GM12878 (cell line): Measurements from ENCODE around the gene CBLN3. TPM values are rescaled to one million over a fixed set of nuclear protein-coding genes. Genes with fewer than 3 reads are reported as not detected.

Source experiments
- ATAC-seq: fragments of 200-7000 bp; cut with Tn5 transposase; 3 replicates; pipeline ENCODE4 v1.9.1; 2020; ENCODE audit warnings: mild to moderate bottlenecking, moderate library complexity
- BruUV-seq: library from RNA; stranded (reverse); fragments of 400-500 nt; replicated peaks from 2 replicates; lab custom pipeline; 2021; lab: Mats Ljungman, UMichigan
- CTCF ChIA-PET: fragments of 300-600 bp; sonication (Branson Sonifier 250); formaldehyde crosslinking; extraction: SDS; loops from one replicate; lab custom pipeline; 2021; ENCODE audit warnings: inconsistent platforms; lab: Yijun Ruan, JAX
- POLR2A ChIA-PET: fragments of 350-600 bp; formaldehyde crosslinking; extraction: SDS; loops from one replicate; lab custom pipeline; 2021; ENCODE audit warnings: inconsistent platforms; lab: Charles Lee
- RAD21 ChIA-PET: fragments of 300-600 bp; sonication (Branson Sonifier 250); formaldehyde crosslinking; loops from one replicate; lab custom pipeline; 2023; ENCODE audit warnings: antibody characterized with exemption; ENCODE audit not compliant: unreplicated experiment; lab: Charles Lee
- SMC1A ChIA-PET: fragments of 300-600 bp; sonication (Branson Sonifier 250); formaldehyde crosslinking; loops from one replicate; lab custom pipeline; 2023; ENCODE audit not compliant: unreplicated experiment, uncharacterized antibody; lab: Charles Lee
- DNase-seq: peaks from one replicate; pipeline ENCODE4 v3.0.0-alpha.2; 2011; ENCODE audit warnings: low read depth, low spot score
- FAIRE-seq: peaks from 3 replicates; lab custom pipeline; 2011; peaks lifted over from hg19 to GRCh38; lab: Jason Lieb, UNC
- H2AFZ ChIP-seq: 2 replicates; pipeline ENCODE4 v1.6.0; 2011; ENCODE audit warnings: low read depth, low read length, control low read depth; ENCODE audit not compliant: control insufficient read depth
- H3K27ac ChIP-seq: 2 replicates; pipeline ENCODE4 v1.5.1; 2011; ENCODE audit warnings: control low read depth; ENCODE audit not compliant: control insufficient read depth, insufficient read depth
- H3K27me3 ChIP-seq, 2 experiments: replicated peaks in 1 of 2; 2 replicates each; pipeline versions ENCODE4 v1.6.0 to v1.6.1; 2011; ENCODE audit warnings: low read length in 1 of 2; ENCODE audit not compliant: control insufficient read depth in 2 of 2, insufficient read depth in 2 of 2
- H3K36me3 ChIP-seq, 2 experiments: 2 replicates each; pipeline ENCODE4 v1.5.1; 2011; ENCODE audit warnings: low read length in 1 of 2; ENCODE audit not compliant: control insufficient read depth in 2 of 2, insufficient read depth in 2 of 2
- H3K4me1 ChIP-seq: 2 replicates; pipeline ENCODE4 v1.6.1; 2011; ENCODE audit warnings: mild to moderate bottlenecking, low read length, moderate library complexity, mixed read lengths; ENCODE audit not compliant: control insufficient read depth, insufficient read depth
- H3K4me2 ChIP-seq: 2 replicates; pipeline ENCODE4 v1.6.0; 2011; ENCODE audit warnings: control low read depth; ENCODE audit not compliant: control insufficient read depth, insufficient read depth
- H3K4me3 ChIP-seq: fragments of 200-600 bp; sonication (generic); 2 replicates; pipeline ENCODE4 v1.5.1; 2016
- H3K79me2 ChIP-seq: 2 replicates; pipeline ENCODE4 v1.6.0; 2011; ENCODE audit warnings: low read length; ENCODE audit not compliant: control insufficient read depth, insufficient read depth
- H3K9ac ChIP-seq: 2 replicates; pipeline ENCODE4 v1.8.0; 2011; ENCODE audit warnings: low read length, control low read depth, mixed read lengths; ENCODE audit not compliant: control insufficient read depth, insufficient read depth
- H3K9me3 ChIP-seq: replicated peaks from 3 replicates; pipeline ENCODE4 v1.5.1; 2011; ENCODE audit warnings: mild to moderate bottlenecking, low read length; ENCODE audit not compliant: control insufficient read depth, insufficient read depth
- H4K20me1 ChIP-seq: 2 replicates; pipeline ENCODE4 v1.6.0; 2011; ENCODE audit not compliant: control insufficient read depth, insufficient read depth
- FOXM1 ChIP-seq: IDR thresholded peaks from 2 replicates; pipeline ENCODE4 v1.6.1; 2012; ENCODE audit warnings: low read depth, mild to moderate bottlenecking, inconsistent platforms, low read length, moderate library complexity
- NR2C1 ChIP-seq: fragments of 450-650 bp; IDR thresholded peaks from 2 replicates; pipeline ENCODE4 v1.6.1; 2017; ENCODE audit warnings: antibody characterized with exemption, mild to moderate bottlenecking, moderate library complexity
- NR2C2 ChIP-seq: IDR thresholded peaks from 2 replicates; pipeline ENCODE4 v1.6.1; 2011; ENCODE audit warnings: borderline replicate concordance, low read depth; ENCODE audit not compliant: control insufficient read depth, insufficient read length
- SREBF2 ChIP-seq: IDR thresholded peaks from 2 replicates; pipeline ENCODE4 v1.6.1; 2012; ENCODE audit warnings: mild to moderate bottlenecking, low read length
- WGBS: methylation state at CpG from one replicate; pipeline ENCODE4 v1.1.6; 2016; ENCODE audit warnings: low lambda C conversion rate; ENCODE audit not compliant: insufficient replicate concordance, insufficient coverage; ENCODE audit errors: missing lambda C conversion rate; 5-methylcytosine and 5-hydroxymethylcytosine counted together
- in situ Hi-C: fragments of 300-500 bp; cut with MboI; formaldehyde crosslinking; loops from 9 replicates; pipeline ENCODE4 v1.14.3; 2018; ENCODE audit warnings: mixed read lengths
- intact Hi-C: fragments of 100-400 bp; cut with micrococcal nuclease; formaldehyde crosslinking; loops from one replicate; pipeline ENCODE4 v1.14.2; 2022; ENCODE audit not compliant: unreplicated experiment
- polyA plus RNA-seq, 11 experiments: library from polyadenylated mRNA; depleted of rRNA in 4 of 11; unstranded in 6 of 11; stranded (reverse) in 5 of 11; fragments of >200 nt; fragmentation: Nextera tagmentation in 4 of 11; fragmentation: Illumina TruSeq in 1 of 11; extraction: Ambion mirVana in 4 of 11; extraction: Trizol in 1 of 11; gene quantifications; 1 replicate in 1 of 11; 2 replicates in 10 of 11; pipeline versions ENCODE4 v1.2.1 to v1.2.3, GENCODE V29; 2011 to 2016; ENCODE audit warnings: inconsistent platforms in 2 of 11, missing spikeins in 2 of 11, low read depth in 1 of 11
- total RNA-seq, 4 experiments: library from RNA; depleted of rRNA in 3 of 4; stranded (reverse); fragments of >200 nt in 3 of 4; fragmentation: Illumina TruSeq in 1 of 4; extraction: Trizol in 1 of 4; gene quantifications; 2 replicates each; pipeline versions ENCODE4 v1.2.1 to v1.2.3, GENCODE V29; 2013 to 2021
- TF ChIP-seq, protein P1 (sequence below): IDR thresholded peaks from 2 replicates; pipeline ENCODE4 v1.6.1; 2011; ENCODE audit warnings: low read depth, low read length, improper control_type of control experiment, borderline replicate concordance
- TF ChIP-seq, protein P2 (sequence below): fragments of 450-650 bp; IDR thresholded peaks from 2 replicates; pipeline ENCODE4 v1.6.1; 2018; ENCODE audit warnings: borderline replicate concordance, mild to moderate bottlenecking; ENCODE audit not compliant: partially characterized antibody
- TF ChIP-seq, protein P3 (sequence below): IDR thresholded peaks from 2 replicates; pipeline ENCODE4 v1.6.1; 2011; ENCODE audit warnings: mild to moderate bottlenecking, low read depth, low read length, moderate library complexity; ENCODE audit not compliant: insufficient replicate concordance
- TF ChIP-seq, protein P4 (sequence below): fragments of 450-650 bp; IDR thresholded peaks from 2 replicates; pipeline ENCODE4 v1.6.1; 2017; ENCODE audit warnings: mild to moderate bottlenecking, moderate library complexity

Gene CBLN3
- total and polyA plus RNA-seq, 10 of the 15 experiments (the other 5 are each of a cell fraction or from before 2014, with no cell fraction given) = 0.16 to 4.9 (median 1.3) TPM

DNA sequence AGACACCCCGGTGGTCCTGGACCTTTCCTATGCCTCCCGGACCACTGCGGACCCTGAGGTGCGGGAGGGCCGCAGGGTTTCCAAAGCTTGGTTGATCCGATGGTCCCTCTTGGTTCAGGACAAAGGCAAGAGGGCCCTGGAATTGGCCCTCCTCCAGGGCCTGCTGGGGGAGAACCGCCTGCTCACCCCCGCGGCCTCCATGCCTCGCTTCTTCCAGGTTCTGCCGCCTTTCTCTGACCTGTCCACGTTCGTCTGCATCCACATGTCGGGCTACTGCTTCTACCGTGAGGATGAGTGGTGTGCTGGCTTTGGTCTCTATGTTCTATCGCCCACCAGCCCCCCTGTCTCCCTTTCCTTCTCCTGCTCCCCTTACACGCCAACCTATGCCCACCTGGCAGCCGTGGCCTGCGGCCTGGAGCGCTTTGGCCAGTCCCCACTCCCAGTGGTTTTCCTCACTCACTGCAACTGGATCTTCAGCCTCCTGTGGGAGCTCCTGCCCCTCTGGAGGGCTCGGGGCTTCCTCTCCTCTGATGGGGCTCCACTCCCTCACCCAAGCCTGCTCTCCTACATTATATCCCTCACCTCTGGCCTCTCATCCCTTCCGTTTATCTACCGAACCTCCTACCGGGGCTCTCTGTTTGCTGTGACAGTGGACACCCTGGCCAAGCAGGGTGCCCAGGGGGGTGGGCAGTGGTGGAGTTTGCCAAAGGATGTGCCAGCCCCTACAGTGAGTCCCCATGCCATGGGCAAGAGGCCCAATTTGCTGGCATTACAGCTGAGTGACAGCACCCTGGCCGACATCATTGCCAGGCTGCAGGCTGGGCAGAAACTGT lies 13.8 kb downstream of the CBLN3 start (continued):
- TF ChIP-seq, protein P1, sequence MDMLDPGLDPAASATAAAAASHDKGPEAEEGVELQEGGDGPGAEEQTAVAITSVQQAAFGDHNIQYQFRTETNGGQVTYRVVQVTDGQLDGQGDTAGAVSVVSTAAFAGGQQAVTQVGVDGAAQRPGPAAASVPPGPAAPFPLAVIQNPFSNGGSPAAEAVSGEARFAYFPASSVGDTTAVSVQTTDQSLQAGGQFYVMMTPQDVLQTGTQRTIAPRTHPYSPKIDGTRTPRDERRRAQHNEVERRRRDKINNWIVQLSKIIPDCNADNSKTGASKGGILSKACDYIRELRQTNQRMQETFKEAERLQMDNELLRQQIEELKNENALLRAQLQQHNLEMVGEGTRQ = no peak
- no peak for TF ChIP-seq FOXM1
- TF ChIP-seq, protein P2, sequence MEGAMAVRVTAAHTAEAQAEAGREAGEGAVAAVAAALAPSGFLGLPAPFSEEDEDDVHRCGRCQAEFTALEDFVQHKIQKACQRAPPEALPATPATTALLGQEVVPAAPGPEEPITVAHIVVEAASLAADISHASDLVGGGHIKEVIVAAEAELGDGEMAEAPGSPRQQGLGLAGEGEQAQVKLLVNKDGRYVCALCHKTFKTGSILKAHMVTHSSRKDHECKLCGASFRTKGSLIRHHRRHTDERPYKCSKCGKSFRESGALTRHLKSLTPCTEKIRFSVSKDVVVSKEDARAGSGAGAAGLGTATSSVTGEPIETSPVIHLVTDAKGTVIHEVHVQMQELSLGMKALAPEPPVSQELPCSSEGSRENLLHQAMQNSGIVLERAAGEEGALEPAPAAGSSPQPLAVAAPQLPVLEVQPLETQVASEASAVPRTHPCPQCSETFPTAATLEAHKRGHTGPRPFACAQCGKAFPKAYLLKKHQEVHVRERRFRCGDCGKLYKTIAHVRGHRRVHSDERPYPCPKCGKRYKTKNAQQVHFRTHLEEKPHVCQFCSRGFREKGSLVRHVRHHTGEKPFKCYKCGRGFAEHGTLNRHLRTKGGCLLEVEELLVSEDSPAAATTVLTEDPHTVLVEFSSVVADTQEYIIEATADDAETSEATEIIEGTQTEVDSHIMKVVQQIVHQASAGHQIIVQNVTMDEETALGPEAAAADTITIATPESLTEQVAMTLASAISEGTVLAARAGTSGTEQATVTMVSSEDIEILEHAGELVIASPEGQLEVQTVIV = no peak

DNA sequence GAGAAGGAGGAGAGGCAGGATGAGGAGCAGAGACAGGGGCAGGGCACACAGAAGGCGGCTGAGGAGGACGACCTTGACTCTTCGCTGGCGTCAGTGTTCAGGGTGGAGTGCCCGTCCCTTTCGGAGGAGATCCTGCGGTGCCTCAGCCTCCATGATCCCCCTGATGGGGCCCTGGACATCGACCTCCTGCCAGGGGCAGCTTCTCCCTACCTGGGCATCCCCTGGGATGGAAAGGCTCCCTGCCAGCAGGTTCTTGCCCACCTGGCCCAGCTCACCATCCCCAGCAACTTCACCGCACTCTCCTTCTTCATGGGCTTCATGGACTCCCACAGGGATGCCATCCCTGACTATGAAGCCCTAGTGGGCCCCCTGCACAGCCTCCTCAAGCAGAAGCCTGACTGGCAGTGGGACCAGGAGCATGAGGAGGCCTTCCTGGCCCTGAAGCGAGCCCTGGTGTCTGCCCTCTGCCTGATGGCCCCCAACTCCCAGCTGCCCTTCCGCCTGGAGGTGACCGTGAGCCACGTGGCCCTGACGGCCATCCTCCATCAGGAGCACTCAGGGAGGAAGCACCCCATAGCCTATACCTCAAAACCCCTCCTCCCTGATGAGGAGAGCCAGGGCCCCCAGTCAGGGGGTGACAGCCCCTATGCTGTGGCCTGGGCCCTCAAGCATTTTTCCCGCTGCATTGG lies 14.6 kb downstream of the CBLN3 start:
- Histone ChIP-seq H3K4me2 (no peak overlapping the region), H3K27me3 (peaks cover 0 to 5% of the 10 kb centered on the region in 2 experiments; a peak in 3 of 4 replicates), H3K36me3 (no peaks in the 10 kb centered on the region), H3K79me2 (no peaks in the 10 kb centered on the region), H3K4me3 (no peak overlapping the region), H4K20me1 (no peaks in the 10 kb centered on the region), H3K27ac (no peak overlapping the region), H3K9ac (no peak overlapping the region), H2AFZ (no peak overlapping the region), H3K4me1 (no peaks in the 10 kb centered on the region), H3K9me3 (no peaks in the 10 kb centered on the region)
- CTCF ChIA-PET = interaction anchor here (1.1 to 3.5 kb wide), 2 partner anchors 17 to 53 kb away, joined by 3 to 18 read pairs; no protein-coding TSS in a partner anchor
- intact Hi-C loops (loop anchor here (5.0 kb wide), 1 partner anchor 48 kb away; the partner anchor contains the start of gene NFATC4), in situ Hi-C loops (no loop called here)
- RAD21 ChIA-PET = no interaction called here
- SMC1A ChIA-PET = interaction anchor here (2.2 kb wide), 1 partner anchor 16 kb away, joined by 14 read pairs; no protein-coding TSS in a partner anchor
- DNase-seq = no peak
- BruUV-seq = no TSS peak
- no peak for FAIRE-seq
- POLR2A ChIA-PET = interaction anchor here (0.5 kb wide), 1 partner anchor 430 kb away, joined by 3 read pairs; no protein-coding TSS in a partner anchor
- no peak for ATAC-seq
- WGBS = 39% methylated on average over 12 of the region's 15 CpGs
- TF ChIP-seq, protein P3, sequence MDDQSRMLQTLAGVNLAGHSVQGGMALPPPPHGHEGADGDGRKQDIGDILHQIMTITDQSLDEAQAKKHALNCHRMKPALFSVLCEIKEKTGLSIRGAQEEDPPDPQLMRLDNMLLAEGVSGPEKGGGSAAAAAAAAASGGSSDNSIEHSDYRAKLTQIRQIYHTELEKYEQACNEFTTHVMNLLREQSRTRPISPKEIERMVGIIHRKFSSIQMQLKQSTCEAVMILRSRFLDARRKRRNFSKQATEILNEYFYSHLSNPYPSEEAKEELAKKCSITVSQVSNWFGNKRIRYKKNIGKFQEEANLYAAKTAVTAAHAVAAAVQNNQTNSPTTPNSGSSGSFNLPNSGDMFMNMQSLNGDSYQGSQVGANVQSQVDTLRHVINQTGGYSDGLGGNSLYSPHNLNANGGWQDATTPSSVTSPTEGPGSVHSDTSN = no peak
- TF ChIP-seq NR2C1 (no peak), SREBF2 (no peak), NR2C2 (no peak)
- TF ChIP-seq, protein P4, sequence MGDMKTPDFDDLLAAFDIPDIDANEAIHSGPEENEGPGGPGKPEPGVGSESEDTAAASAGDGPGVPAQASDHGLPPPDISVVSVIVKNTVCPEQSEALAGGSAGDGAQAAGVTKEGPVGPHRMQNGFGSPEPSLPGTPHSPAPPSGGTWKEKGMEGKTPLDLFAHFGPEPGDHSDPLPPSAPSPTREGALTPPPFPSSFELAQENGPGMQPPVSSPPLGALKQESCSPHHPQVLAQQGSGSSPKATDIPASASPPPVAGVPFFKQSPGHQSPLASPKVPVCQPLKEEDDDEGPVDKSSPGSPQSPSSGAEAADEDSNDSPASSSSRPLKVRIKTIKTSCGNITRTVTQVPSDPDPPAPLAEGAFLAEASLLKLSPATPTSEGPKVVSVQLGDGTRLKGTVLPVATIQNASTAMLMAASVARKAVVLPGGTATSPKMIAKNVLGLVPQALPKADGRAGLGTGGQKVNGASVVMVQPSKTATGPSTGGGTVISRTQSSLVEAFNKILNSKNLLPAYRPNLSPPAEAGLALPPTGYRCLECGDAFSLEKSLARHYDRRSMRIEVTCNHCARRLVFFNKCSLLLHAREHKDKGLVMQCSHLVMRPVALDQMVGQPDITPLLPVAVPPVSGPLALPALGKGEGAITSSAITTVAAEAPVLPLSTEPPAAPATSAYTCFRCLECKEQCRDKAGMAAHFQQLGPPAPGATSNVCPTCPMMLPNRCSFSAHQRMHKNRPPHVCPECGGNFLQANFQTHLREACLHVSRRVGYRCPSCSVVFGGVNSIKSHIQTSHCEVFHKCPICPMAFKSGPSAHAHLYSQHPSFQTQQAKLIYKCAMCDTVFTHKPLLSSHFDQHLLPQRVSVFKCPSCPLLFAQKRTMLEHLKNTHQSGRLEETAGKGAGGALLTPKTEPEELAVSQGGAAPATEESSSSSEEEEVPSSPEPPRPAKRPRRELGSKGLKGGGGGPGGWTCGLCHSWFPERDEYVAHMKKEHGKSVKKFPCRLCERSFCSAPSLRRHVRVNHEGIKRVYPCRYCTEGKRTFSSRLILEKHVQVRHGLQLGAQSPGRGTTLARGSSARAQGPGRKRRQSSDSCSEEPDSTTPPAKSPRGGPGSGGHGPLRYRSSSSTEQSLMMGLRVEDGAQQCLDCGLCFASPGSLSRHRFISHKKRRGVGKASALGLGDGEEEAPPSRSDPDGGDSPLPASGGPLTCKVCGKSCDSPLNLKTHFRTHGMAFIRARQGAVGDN = no peak
- TF ChIP-seq, protein P1 = no peak
